Raji (cell line): ENCODE data around the gene EBP.

Experiments
- POLR2A ChIP-seq: IDR thresholded peaks from 2 replicates; pipeline ENCODE4 v1.6.1; 2011; ENCODE audit warnings: low read depth, low read length, control low read depth; ENCODE audit not compliant: insufficient read depth

Gene EBP

DNA sequence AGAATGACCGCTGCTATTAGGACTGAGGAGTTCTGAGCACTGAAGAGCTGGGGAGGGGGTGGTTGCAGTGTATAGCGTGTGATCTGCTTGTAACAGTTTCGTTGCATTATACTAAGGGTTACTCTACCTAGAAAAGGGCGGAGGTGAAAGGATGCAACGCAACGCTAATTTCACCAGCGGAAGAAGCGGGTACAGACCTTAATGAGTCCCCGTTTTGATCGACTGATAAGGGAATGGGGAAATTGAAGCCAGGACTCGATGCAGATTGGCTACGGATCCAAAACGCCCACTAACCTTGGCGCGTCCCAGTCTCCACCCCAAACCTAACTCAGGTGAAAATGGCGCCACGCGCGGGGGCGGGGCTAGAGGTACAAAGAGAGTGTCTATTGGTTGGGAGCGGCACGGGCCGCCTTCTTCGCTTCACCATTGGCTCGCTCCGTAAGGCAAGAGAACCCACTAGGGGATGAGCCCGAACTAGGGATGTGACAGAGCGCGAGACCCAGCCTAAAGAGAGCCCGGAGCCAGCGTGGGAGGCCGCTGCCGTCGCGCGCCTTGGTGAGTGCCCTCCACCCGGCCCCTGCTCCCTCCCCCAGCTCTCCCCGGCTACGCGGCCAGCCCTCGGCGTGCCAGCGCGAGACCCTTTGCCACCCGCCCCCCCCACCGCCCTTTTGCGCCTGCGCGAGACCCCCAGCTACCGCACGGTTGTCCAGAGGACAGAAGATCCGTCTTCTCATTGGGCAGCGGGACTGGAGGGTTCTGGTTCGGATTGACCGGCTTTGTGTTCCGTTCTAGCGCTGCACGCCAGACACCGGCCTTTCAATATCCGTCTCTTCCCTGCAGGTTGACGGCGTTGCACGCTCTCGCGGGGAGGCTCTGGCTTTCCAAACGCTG is at the start of gene EBP:
Gene EBP, plus strand, starts transcription at position 456 of the 891 bp plus-strand sequence. CDS start 1,964 bp downstream, outside the sequence.
- TF ChIP-seq POLR2A, result peak; percentile 82

DNA sequence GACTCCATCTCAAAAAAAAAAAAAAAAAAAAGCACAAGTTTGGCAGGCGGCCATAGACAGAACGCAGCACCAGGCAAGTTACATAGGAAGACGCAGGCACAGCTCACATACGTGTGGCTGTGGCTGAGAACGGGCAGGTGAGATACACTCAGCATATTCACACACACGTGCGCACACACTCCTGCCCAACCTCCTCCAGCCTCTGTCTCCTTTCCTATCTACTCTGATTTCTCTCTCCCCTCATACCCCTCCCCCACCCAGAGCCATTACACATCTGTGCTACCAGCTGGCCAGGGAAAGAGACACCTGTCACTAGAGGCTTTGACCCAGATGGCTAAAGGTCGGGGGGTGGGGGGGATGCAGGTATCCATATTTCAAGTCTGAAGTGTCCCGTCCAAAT is 49.4 kb upstream of the EBP start:
- TF ChIP-seq POLR2A, result no peak

GRCh38 chrX:48472851-48473703 is 48.5 kb upstream of the EBP start:
- TF ChIP-seq POLR2A, result no peak

DNA sequence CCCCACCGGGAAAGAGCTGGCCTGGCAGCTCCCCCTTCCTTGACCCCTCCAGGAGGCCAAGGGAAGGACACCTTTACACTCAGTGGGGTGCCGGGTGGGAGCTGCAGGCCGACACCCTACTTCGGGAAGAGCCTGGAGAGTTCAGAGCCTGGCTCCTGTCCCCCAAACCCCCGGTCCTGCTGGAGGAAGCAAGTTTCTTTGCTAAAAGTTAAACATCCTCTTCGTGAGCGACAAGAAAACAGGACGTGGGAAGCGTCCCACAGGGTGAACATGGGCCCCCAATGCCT is 48.0 kb upstream of the EBP start:
- no peak for TF ChIP-seq POLR2A

DNA sequence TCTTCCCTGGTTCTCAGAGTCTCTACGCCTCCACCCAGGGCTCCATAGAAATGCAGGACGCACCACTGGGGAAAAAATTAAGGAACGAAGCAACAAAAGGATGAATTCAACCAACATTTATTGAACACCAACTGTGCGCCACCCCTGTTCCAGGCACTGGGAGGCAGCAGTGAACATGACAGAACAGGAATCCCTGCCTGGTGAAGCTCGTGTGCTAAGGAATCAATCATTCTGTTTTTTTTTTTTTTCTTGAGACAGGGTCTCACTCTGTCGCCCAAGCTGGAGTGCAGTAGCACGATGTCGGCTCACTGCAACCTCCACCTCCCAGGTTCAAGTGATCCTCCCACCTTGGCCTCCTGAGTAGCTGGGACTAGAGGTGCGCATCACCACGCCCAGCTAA is 47.5 kb upstream of the EBP start:
- no peak for TF ChIP-seq POLR2A

DNA sequence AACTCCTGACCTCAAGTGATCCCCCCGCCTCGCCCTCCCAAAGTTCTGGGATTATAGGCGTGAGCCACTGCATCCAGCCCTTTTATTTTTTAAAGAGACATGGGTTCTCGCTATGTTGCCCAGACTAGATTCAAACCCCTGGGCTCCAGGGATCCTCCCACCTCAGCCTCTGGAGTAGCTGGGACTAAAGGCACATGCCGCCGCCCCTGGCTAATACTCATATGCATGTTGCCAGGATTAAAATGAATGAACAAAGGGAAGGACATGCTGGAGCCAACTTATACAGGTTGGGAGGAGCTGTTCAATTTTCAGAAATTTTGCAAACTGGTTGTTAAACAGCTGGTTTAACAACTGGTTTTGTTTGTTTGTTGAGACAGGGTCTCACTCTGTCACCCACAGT is 47.0 kb upstream of the EBP start:
- TF ChIP-seq POLR2A, result no peak

DNA sequence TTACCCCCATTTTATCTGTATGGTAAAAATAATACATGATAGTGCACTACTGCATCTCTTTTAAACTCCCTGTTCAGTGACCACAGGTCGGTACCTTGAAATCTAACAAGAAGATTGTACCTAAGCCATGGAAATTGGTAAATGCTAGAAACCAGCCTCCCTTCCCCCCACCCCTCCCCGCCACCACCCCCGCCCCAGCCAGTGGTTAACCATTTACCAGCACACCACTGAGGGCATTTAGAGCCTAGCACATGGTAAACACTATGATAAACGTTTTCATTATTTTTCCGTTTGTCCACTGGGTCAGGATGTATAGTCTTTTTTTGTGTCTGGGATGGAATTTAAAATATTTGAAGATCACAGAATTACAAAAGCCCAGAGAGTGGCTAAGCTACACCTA is 46.3 kb upstream of the EBP start:
- TF ChIP-seq POLR2A, result no peak

DNA sequence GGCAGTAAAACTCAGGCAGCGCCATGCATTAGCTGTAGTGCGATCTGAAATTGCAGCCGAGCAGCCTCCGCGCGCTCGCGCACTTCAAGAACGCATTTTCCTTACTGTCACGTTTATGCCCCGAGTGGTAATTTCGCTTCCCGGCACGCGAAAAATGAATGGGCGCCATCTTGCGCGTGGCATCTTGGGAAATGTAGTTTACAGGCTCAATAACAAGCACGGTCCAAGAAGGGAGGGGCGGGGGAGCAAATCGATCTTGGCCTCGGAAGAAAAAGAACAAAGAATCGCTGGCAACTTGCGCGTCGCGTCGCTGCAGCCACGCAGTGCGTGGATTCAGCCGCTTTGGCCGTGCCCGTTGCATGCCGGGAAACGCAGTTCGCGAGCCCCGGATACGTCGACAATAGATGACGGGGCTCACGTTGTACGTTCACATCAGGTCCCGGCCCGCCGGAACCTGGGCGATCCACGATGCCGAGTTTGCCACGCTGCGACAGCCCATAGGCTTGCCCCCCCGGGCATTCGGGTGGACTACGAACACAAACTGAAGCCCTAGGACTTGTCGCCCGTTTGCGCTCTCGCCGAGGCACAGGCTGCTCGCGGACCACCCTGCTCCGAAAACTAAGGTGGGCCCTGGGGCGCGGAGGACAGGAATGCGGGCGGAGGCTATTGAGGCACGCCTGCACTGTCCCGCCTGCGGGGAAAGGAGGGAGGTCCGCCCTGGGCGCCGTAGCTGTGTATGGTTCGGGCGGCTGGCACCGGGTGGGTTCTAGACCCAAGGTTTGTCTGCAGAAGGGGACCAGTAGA is 45.6 kb upstream of the EBP start, which contains the start of gene FTSJ1:
Gene FTSJ1, plus strand, starts transcription at position 426 of the 804 bp plus-strand sequence. CDS start 1,849 bp downstream, outside the sequence.
- peak; percentile 84 for TF ChIP-seq POLR2A

GRCh38 chrX:48476919-48477318 is 44.7 kb upstream of the EBP start:
- no peak for TF ChIP-seq POLR2A

- no peak for TF ChIP-seq POLR2A
Measured at GRCh38 chrX:48477960-48478755, 43.5 kb upstream of the EBP start.

DNA sequence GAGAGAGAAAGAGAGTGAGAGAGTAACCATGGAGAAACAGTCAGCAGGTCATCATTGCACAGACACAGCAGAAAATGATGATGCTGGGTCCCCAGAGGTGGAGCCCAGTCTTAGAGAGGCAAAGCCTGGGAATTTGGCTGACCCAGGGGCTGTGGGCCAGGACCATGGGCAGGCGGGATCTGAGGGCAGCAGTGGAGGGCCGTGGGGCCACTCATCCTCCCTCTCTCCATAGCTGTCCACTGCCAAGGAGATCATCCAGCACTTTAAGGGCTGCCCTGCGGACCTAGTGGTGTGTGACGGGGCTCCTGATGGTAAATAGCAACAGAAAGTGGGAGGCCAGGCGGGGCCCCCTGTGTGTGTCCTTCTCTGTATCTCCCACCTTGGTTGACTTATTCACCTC is 42.8 kb upstream of the EBP start:
- no peak for TF ChIP-seq POLR2A

GRCh38 chrX:48480142-48480541 is 41.5 kb upstream of the EBP start:
- TF ChIP-seq POLR2A, result no peak

GRCh38 chrX:48480583-48480982 is 41.0 kb upstream of the EBP start:
- no peak for TF ChIP-seq POLR2A

DNA sequence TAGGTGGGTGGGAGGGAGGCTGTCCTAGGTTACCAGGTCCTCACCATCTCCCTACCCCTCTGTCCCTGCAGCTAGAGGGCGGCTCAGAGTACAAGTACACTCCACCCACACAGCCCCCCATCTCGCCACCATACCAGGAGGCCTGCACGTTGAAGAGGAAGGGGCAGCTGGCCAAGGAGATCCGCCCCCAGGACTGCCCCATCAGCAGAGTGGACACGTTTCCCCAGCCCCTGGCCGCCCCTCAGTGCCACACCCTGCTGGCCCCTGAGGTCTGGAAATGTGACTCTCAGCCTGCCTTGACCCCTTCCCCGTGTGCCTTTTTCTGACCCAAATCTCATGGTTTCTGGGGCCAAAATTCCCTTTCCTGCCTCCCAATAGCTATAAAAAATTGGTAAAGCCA is 39.1 kb upstream of the EBP start:
- TF ChIP-seq POLR2A, result no peak

GRCh38 chrX:48487362-48487798 is 34.2 kb upstream of the EBP start:
- no peak for TF ChIP-seq POLR2A

DNA sequence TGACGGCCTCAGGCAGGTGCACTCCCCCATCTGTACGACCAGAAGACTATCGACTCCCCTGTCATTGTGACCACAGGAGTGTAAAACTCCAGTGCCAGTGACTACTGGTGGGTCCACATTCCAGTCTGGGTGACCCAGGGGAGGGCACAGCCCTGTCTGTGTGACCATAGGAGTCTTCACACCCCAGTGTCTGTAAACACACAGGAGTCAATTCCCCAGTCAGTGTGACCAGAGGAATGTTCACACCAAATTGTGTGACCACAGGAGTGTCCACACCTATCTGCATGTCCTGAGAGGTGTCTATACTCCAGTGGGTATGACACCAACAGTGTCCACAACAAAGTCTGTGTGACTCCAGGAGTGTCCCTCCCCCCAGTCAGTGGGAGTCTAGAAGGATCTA is 33.6 kb upstream of the EBP start:
- no peak for TF ChIP-seq POLR2A
